Esophagus muscularis mucosa (tissue), 4 donors: ENCODE measurements around the gene HAGHL. TPM values are rescaled to one million over a fixed set of nuclear protein-coding genes. Genes with fewer than 3 reads are reported as not detected.
"Not testable (repeated sequence)": the region's sequence is repeated elsewhere in the genome, so short reads cannot be mapped to it uniquely, and the experiment has no call there.

ENCODE experiments used
- DNase-seq: peaks from one replicate; pipeline ENCODE4 v3.0.0-alpha.2; 2017; ENCODE audit errors: extremely low spot score
- H3K27ac ChIP-seq, 4 donors: fragments of 200-600 bp; sonication (generic); replicated peaks in 1 of 4; 1 replicate in 3 of 4; 2 replicates in 1 of 4; pipeline ENCODE4 v1.5.1; 2016 to 2019; ENCODE audit warnings: mild to moderate bottlenecking in 1 of 4
- H3K27me3 ChIP-seq, 4 donors: fragments of 200-600 bp; sonication (generic); one replicate each; pipeline versions ENCODE4 v1.5.1 to v1.6.0; 2016 to 2019
- H3K36me3 ChIP-seq, 4 donors: fragments of 200-600 bp; sonication (generic); one replicate each; pipeline ENCODE4 v1.5.1; 2016 to 2019
- H3K4me1 ChIP-seq, 4 donors: fragments of 200-600 bp; sonication (generic); one replicate each; pipeline ENCODE4 v1.5.1; 2016 to 2019
- H3K4me3 ChIP-seq, 4 donors: fragments of 200-600 bp; sonication (generic); 1 replicate in 2 of 4; 2 replicates in 2 of 4; pipeline ENCODE4 v1.5.1; 2016 to 2019; ENCODE audit warnings: mild to moderate bottlenecking in 4 of 4, moderate library complexity in 1 of 4
- H3K9me3 ChIP-seq, 4 donors: fragments of 200-600 bp; sonication (generic); 1 replicate in 3 of 4; 2 replicates in 1 of 4; pipeline ENCODE4 v1.5.1; 2016 to 2019
- CTCF ChIP-seq, 3 experiments: fragments of 200-600 bp in 2 of 3; fragments of 450-650 bp in 1 of 3; sonication (generic) in 2 of 3; IDR thresholded peaks; one replicate each; pipeline ENCODE4 v1.5.1; 2017 to 2019; ENCODE audit warnings: antibody characterized with exemption in 3 of 3, mild to moderate bottlenecking in 2 of 3, moderate library complexity in 1 of 3
- EP300 ChIP-seq: sonication (generic); formaldehyde crosslinking; IDR thresholded peaks from one replicate; pipeline ENCODE4 v1.6.1; 2017; ENCODE audit warnings: antibody characterized with exemption
- POLR2A ChIP-seq: fragments of 450-650 bp; IDR thresholded peaks from one replicate; pipeline ENCODE4 v1.6.1; 2017; ENCODE audit warnings: antibody characterized with exemption, moderate library complexity, mild to moderate bottlenecking, low read depth
- POLR2AphosphoS5 ChIP-seq, 2 donors: sonication (generic); formaldehyde crosslinking; IDR thresholded peaks; one replicate each; pipeline ENCODE4 v1.6.1; 2017; ENCODE audit warnings: antibody characterized with exemption in 2 of 2
- WGBS: methylation state at CpG from one replicate; pipeline ENCODE4 v1.1.5; 2018; 5-methylcytosine and 5-hydroxymethylcytosine counted together
- intact Hi-C: fragments of 100-400 bp; cut with DNase I; formaldehyde crosslinking; loops from one replicate; pipeline ENCODE4 v1.15.1; 2023
- total RNA-seq, 4 donors: library from RNA; depleted of rRNA; stranded (reverse); fragments of >200 nt; gene quantifications; one replicate each; pipeline versions ENCODE4 v1.1.0 to v1.2.1, GENCODE V29; 2016

HAGHL gene
- total RNA-seq, 4 donors from 2014 or later: 1.7 to 5.6 (median 4.5) TPM

DNA sequence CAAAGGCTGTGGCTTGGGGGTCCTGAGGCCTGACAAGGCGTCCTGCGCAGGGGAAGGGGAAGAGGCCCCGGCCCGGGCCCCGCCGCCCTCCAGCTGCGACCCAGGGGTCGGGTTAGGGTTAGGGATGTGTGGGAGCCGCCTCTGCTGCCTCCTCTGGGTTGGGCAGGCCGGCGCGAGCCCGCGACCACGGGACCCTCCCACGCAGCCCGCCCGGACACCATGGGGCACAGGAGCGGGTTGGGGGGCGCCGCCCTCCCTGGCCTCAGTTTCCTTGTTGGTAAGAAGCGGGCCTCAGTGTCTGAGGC is 13.5 kb downstream of the HAGHL start:
- intact Hi-C loops: no loop called here
- Histone ChIP-seq H3K4me1 (peaks cover 14 to 21% (median 18%) of the 10 kb centered on the region in 4 donors), H3K9me3 (no peaks in the 10 kb centered on the region), H3K4me3 (peak overlapping the region; percentile 67 to 96 (median 88)), H3K27me3 (peaks cover 0 to 34% (median 0%) of the 10 kb centered on the region in 4 donors), H3K27ac (peak overlapping the region; percentile 71 to 78 (median 72)), H3K36me3 (peaks cover 21 to 40% (median 29%) of the 10 kb centered on the region in 4 donors)
- DNase-seq: no peak
- 3% methylated on average over 12 of the region's 22 CpGs for WGBS
- TF ChIP-seq POLR2AphosphoS5 (IDR thresholded peaks at IDR 0.05): no peak

DNA sequence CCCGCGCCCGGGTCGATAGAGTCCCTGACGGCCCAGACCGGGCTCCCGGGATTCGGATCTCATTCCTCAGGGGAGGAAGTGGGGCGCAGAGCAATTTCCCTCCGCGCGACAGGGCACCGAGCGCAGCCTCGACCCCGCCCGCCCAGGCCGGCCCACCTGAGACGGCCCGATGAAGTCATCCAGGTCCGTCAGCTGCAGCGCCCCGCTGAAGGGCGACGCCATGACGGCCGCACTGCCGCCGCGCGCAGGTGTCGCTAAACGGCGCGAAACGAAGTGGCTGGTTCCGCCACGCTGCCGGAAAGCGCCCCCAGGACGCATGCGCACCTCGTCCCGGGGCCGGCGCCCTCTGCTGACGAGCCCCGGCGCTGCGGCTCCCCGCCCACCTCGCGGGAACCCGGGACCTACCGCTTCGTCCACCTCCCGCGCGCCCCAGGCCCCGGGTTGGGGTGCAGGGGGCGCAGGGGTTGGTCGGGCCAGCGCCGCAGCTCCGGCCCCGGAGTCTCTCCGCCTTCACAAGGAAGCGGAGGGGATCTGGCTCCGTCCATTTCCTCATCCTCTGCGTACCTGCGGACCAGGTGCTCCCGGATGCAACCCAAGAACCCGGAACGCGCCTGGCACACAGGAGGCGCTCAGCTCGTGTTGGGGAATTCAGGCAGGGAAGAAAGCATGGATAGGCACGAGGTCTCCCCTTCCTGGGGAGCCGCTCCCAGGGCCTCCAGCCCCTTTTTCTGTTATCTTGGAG is 14.0 kb downstream of the HAGHL start, which contains the start of gene CIAO3:
CIAO3 (minus strand) TSS at position 234 of the 742 bp plus-strand sequence; CDS start at position 222, 12 bp downstream.
- intact Hi-C loops: no loop called here
- Histone ChIP-seq H3K27ac (peak within 1 kb of the TSS; percentile 71 to 78 (median 72)), H3K36me3 (peaks cover 15 to 35% (median 24%) of the 10 kb centered on the region in 4 donors), H3K9me3 (no peaks in the 10 kb centered on the region), H3K4me3 (peak within 1 kb of the TSS; percentile 67 to 96 (median 88)), H3K4me1 (peaks cover 14 to 21% (median 18%) of the 10 kb centered on the region in 4 donors), H3K27me3 (peaks cover 0 to 34% (median 0%) of the 10 kb centered on the region in 4 donors)
- 1% methylated on average over 17 of the region's 79 CpGs for WGBS
- TF ChIP-seq CTCF (IDR thresholded peaks at IDR 0.05) (peak; percentile 98 to 99 (median 99)), POLR2AphosphoS5 (IDR thresholded peaks at IDR 0.05) (peak; percentile 96 to 100), EP300 (no peak), POLR2A (peak; percentile 68)
- peak; percentile 94 for DNase-seq

DNA sequence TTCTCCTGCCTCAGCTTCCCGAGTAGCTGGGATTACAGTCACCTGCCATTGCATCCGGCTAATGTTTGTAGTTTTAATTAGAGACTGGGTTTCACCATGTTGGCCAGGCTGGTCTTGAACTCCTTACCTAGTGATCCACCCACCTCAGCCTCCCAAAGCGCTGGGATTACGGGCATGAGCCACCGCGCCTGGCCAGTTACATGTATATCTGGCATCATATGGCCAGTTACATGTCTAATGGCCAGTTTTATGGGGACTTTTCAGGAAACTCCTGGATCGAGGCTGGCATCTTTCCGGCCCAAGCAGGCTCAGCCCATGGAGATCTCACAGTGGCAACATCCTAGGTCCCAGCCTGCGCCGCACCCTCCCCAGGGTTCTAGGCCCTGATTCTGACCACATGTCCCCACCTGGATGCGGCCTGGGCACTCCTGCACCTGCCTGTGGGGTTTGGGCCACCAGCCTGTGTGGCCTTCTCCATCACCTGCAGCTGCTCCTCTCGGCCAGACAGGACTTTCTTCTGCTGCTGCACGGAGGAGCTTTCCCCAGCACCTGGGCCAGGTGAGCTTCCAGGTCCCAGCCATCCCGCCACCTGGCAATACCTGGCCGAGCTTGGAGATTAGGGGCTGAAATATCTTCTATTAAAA is 15.2 kb downstream of the HAGHL start:
- 86% methylated on average over 13 of the region's 15 CpGs for WGBS
- intact Hi-C loops: loop anchor here (2.0 kb wide), 1 partner anchor 31 kb away; no protein-coding TSS in a partner anchor

GRCh38 chr16:742894-743293 is 16.0 kb downstream of the HAGHL start:
- Histone ChIP-seq H3K36me3 (peaks cover 0 to 16% (median 4%) of the 10 kb centered on the region in 4 donors), H3K4me1 (peaks cover 14 to 21% (median 18%) of the 10 kb centered on the region in 4 donors), H3K27me3 (peaks cover 0 to 34% (median 0%) of the 10 kb centered on the region in 4 donors)
- 77% methylated on average over 14 of the region's 14 CpGs for WGBS
- not testable (repeated sequence) for H3K27ac ChIP-seq, H3K4me3 ChIP-seq, DNase-seq, H3K9me3 ChIP-seq
- intact Hi-C loops: loop anchor here (2.0 kb wide), 1 partner anchor 32 kb away; no protein-coding TSS in a partner anchor

More for the DNA sequence above, 15.2 kb downstream of the HAGHL start:
- TF ChIP-seq POLR2AphosphoS5 (IDR thresholded peaks at IDR 0.05) (no peak), CTCF (IDR thresholded peaks at IDR 0.05) (no peak), EP300 (no peak), POLR2A (no peak)
- Histone ChIP-seq H3K27ac (no peak overlapping the region), H3K36me3 (peaks cover 4 to 23% (median 12%) of the 10 kb centered on the region in 4 donors), H3K4me1 (peaks cover 14 to 21% (median 18%) of the 10 kb centered on the region in 4 donors), H3K27me3 (peaks cover 0 to 34% (median 0%) of the 10 kb centered on the region in 4 donors), H3K4me3 (no peak overlapping the region), H3K9me3 (no peaks in the 10 kb centered on the region)
- DNase-seq: no peak

DNA sequence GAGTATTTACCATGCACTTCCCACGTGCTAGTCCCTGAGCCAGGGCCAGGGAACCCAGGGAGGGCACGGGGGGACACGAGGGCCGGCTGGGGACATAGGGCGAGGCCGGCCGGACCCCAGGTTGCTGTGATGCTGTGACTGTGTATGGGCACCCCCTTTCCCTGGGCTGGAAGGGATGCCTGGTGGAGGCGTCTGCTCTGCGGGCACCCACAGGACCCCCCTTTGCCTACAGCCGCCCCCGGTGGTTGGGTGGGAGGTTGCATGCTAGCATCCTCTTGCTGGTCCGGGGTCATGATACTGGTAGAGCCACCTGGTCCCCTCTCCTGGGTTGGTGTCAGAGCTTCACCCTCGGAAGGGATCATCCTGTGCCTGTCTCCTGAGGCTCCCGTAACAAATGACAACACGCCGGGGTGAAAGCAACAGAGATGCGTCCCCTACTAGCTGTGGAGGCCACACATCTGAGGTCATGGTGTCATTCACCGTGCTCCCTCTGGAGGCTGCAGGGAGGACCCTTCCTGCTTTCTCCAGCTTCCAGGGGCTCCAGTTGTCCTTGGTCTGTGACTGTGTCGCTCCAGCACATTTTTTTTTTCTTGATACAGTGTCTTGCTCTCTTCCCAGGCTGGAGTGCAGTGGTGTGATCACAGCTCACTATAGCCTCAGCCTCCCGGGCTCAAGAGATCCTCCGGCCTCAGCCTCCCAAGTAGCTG is 17.0 kb downstream of the HAGHL start:
- Histone ChIP-seq H3K9me3 (no peaks in the 10 kb centered on the region), H3K27ac (no peak overlapping the region), H3K27me3 (peaks cover 0 to 34% (median 0%) of the 10 kb centered on the region in 4 donors), H3K4me3 (no peak overlapping the region), H3K36me3 (peaks cover 0 to 5% (median 0%) of the 10 kb centered on the region in 4 donors), H3K4me1 (peaks cover 14 to 21% (median 18%) of the 10 kb centered on the region in 4 donors)
- WGBS: 74% methylated on average over 8 of the region's 21 CpGs
- no peak for TF ChIP-seq CTCF (IDR thresholded peaks at IDR 0.05)
- no peak for TF ChIP-seq EP300
- TF ChIP-seq POLR2A: no peak
- no peak for TF ChIP-seq POLR2AphosphoS5 (IDR thresholded peaks at IDR 0.05)
- DNase-seq: no peak
- intact Hi-C loops: loop anchor here (2.0 kb wide), 1 partner anchor 33 kb away; no protein-coding TSS in a partner anchor
